ENCODE results near the gene TMPRSS2. TPM values are rescaled to one million over a fixed set of nuclear protein-coding genes. Genes with fewer than 3 reads are reported as not detected.
A peak's percentile ranks its signal among the peaks of the same experiment; 100 is the strongest.

Gene TMPRSS2
- total RNA-seq, 4 donors from 2014 or later: 39.6 to 419 (median 352) TPM

- no peaks in the 10 kb centered on the region for H3K9me3 ChIP-seq
- H3K4me1 ChIP-seq: no peaks in the 10 kb centered on the region
- H3K27me3 ChIP-seq: no peaks in the 10 kb centered on the region
- peaks cover 0 to 46% (median 0%) of the 10 kb centered on the region in 3 donors for H3K36me3 ChIP-seq
- H3K4me3 ChIP-seq: no peak overlapping the region
- TF ChIP-seq CTCF (IDR thresholded peaks at IDR 0.05) (no peak), POLR2A (IDR thresholded peaks at IDR 0.05) (no peak)
- no peak overlapping the region for H3K27ac ChIP-seq
- no peak for DNase-seq
Measured at GRCh38 chr21:41458121-41458520, 49.8 kb downstream of the TMPRSS2 start.

GRCh38 chr21:41453761-41454160 is 54.2 kb downstream of the TMPRSS2 start:
- Histone ChIP-seq H3K27ac (no peak overlapping the region), H3K9me3 (no peaks in the 10 kb centered on the region), H3K4me1 (no peaks in the 10 kb centered on the region), H3K27me3 (no peaks in the 10 kb centered on the region), H3K36me3 (peaks cover 0 to 64% (median 0%) of the 10 kb centered on the region in 3 donors), H3K4me3 (no peak overlapping the region)
- no peak for DNase-seq
- TF ChIP-seq CTCF (IDR thresholded peaks at IDR 0.05): no peak
- TF ChIP-seq POLR2A (IDR thresholded peaks at IDR 0.05): no peak

GRCh38 chr21:41453198-41453597 is 54.8 kb downstream of the TMPRSS2 start:
- Histone ChIP-seq H3K9me3 (no peaks in the 10 kb centered on the region), H3K27me3 (no peaks in the 10 kb centered on the region), H3K36me3 (peaks cover 0 to 63% (median 0%) of the 10 kb centered on the region in 3 donors), H3K4me1 (no peaks in the 10 kb centered on the region), H3K4me3 (no peak overlapping the region), H3K27ac (no peak overlapping the region)
- no peak for DNase-seq
- no peak for TF ChIP-seq CTCF (IDR thresholded peaks at IDR 0.05)
- TF ChIP-seq POLR2A (IDR thresholded peaks at IDR 0.05): no peak

GRCh38 chr21:41451753-41452676 is 55.9 kb downstream of the TMPRSS2 start:
- H3K4me3 ChIP-seq: no peak overlapping the region
- peaks cover 0 to 61% (median 0%) of the 10 kb centered on the region in 3 donors for H3K36me3 ChIP-seq
- TF ChIP-seq POLR2A (IDR thresholded peaks at IDR 0.05) (no peak), CTCF (IDR thresholded peaks at IDR 0.05) (no peak)
- H3K9me3 ChIP-seq: no peaks in the 10 kb centered on the region
- H3K27ac ChIP-seq: no peak overlapping the region
- no peaks in the 10 kb centered on the region for H3K4me1 ChIP-seq
- peak in 1 of 3 donors; percentile 43 for DNase-seq
- no peaks in the 10 kb centered on the region for H3K27me3 ChIP-seq

- peaks cover 0 to 73% (median 0%) of the 10 kb centered on the region in 3 donors for H3K36me3 ChIP-seq
- no peak overlapping the region for H3K4me3 ChIP-seq
- H3K9me3 ChIP-seq: no peaks in the 10 kb centered on the region
- no peaks in the 10 kb centered on the region for H3K27me3 ChIP-seq
- TF ChIP-seq CTCF (IDR thresholded peaks at IDR 0.05): no peak
- TF ChIP-seq POLR2A (IDR thresholded peaks at IDR 0.05): no peak
- peak in 1 of 3 donors; percentile 9 for DNase-seq
- H3K27ac ChIP-seq: no peak overlapping the region
- no peaks in the 10 kb centered on the region for H3K4me1 ChIP-seq
Measured at GRCh38 chr21:41449613-41450012, 58.3 kb downstream of the TMPRSS2 start.

Data from Peyer's patch (tissue), 4 donors.